OCI-LY1 (cell line): ENCODE data around the gene CCDC14.

Experiments
- CTCF ChIP-seq: fragments of 200-600 bp; sonication (generic), shearing (Covaris generic); IDR thresholded peaks from 2 replicates; pipeline ENCODE4 v1.5.1; 2017; ENCODE audit warnings: mild to moderate bottlenecking, antibody characterized with exemption, low read length, moderate library complexity, mixed read lengths
- EZH2 ChIP-seq: fragments of 200-600 bp; sonication (generic), shearing (Covaris generic); IDR thresholded peaks from 2 replicates; pipeline ENCODE4 v1.8.0; 2017; ENCODE audit warnings: borderline replicate concordance, mixed run types, mild to moderate bottlenecking, antibody characterized with exemption, low read length, moderate library complexity, mixed read lengths

DNA sequence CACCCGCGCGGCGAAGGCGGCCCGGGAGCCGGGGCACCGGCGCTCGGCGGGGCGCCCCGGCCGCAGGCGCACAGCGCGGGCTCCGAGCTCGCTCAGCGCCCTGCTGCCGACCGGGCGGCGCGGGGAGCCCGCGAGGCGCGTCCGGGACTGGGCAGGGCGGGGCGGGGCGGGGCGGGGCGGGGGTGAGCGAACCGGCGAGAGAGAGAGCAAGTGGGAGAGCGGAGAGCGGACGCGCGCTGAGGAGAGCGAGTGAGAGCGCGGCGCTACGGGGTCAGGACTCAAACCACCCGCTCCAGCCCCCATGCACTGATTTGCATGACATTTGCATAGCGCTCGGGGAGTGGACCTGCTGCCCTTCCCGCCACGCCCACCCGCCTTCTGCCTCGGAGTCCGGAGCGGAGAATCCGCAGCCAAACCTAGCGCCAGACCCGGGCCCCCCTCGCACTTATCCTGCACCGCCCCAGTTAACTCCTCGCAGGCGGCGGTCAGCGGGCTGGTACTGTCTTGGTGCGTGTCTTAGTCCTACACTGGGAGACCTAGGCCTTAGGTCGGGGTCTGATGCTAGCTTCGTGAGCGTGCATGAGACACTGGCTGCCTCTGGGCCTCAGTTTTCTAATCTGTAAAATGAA is 76.7 kb downstream of the CCDC14 start, which contains the start of gene MYLK:
- TF ChIP-seq CTCF (no peak), EZH2 (no peak)
